ENCODE results near the gene PERM1. TPM values are rescaled to one million over a fixed set of nuclear protein-coding genes. Genes with fewer than 3 reads are reported as not detected.

PERM1 gene
- total and polyA plus RNA-seq, 2 of the 13 experiments (the other 11 are each of a cell fraction or from before 2014, with no cell fraction given): 0.04 to 0.29 TPM

DNA sequence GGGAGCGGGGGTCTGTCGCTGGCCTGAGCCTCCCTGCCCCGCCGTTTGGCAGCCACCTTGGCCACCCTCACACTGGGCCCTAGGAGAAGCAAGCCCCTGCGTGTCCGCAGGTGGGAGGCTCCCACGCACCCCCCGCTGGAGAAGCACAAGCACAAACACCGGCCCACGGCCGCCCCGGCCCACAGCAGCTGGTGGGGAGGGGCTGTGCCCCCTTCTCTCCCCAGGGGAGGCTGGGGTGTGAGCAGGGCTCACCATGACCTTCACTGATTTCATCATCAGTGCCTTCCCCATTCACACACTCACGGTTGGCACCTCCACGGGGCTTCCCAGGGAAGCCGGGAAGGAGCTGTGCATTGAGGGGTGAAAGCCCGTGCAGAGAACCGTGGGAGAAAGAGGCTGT is 45.9 kb upstream of the PERM1 start:
- no peak overlapping the region for H3K27ac ChIP-seq (ENCODE audit: extremely low read length, insufficient read depth, low read length)
- peaks cover 10% of the 10 kb centered on the region for H3K79me2 ChIP-seq (ENCODE audit: insufficient read depth, low read length)
- peaks cover 1 to 17% of the 10 kb centered on the region in 2 experiments; a peak in 4 of 5 replicates for H3K36me3 ChIP-seq (replicated peaks in 1 of 2; ENCODE audit: control insufficient read depth in 1 of 2, insufficient read depth in 2 of 2, low read length in 2 of 2)
- intact Hi-C loops (cut with micrococcal nuclease; ENCODE audit: unreplicated experiment): no loop called here
- no peaks in the 10 kb centered on the region for H3K9me3 ChIP-seq (ENCODE audit: low read length)
- FAIRE-seq (no peak), DNase-seq (ENCODE audit: low spot score) (no peak), ATAC-seq (no peak)
- no peak overlapping the region for H2AFZ ChIP-seq (ENCODE audit: low read length)
- CTCF ChIA-PET (ENCODE audit: low intra/inter-chr PET ratio, low total read pairs): no interaction called here
- 92% methylated on average over 5 of the region's 17 CpGs for WGBS (ENCODE audit: low lambda C conversion rate)
- POLR2A ChIA-PET: no interaction called here
- in situ Hi-C loops (cut with HindIII; ENCODE audit: extremely low pct_ligation_motif_present, low pct_unique_long_range_greater_than_20kb): no loop called here
- H3K4me2 ChIP-seq (ENCODE audit: low read depth, low read length): no peak overlapping the region
- H4K20me1 ChIP-seq (ENCODE audit: insufficient read depth, low read length): peaks cover 26% of the 10 kb centered on the region; the same call in 1 of the 2 replicates
- no TSS peak for BruUV-seq (replicated peaks)
- H3K27me3 ChIP-seq (ENCODE audit: control insufficient read depth in 1 of 2, insufficient read depth in 2 of 2, low read length in 2 of 2): no peaks in the 10 kb centered on the region
- H3K9ac ChIP-seq (ENCODE audit: insufficient read depth, low read depth, low read length): no peak overlapping the region
- H3K4me3 ChIP-seq (replicated peaks in 1 of 3; ENCODE audit: insufficient read depth in 1 of 3, low read depth in 2 of 3, low read length in 3 of 3): no peak overlapping the region
- peaks cover 46% of the 10 kb centered on the region for H3K4me1 ChIP-seq (ENCODE audit: insufficient read depth, low read length)
- TF ChIP-seq SRSF1 (optimal IDR thresholded peaks at IDR 0.05; ENCODE audit: low read depth, low read length) (no peak), ZNF383 (CRISPR knock-in tag; IDR thresholded peaks at IDR 0.05; ENCODE audit: borderline replicate concordance) (no peak), RARG (CRISPR knock-in tag; IDR thresholded peaks at IDR 0.05; ENCODE audit: low read depth) (no peak), MIER2 (CRISPR knock-in tag; IDR thresholded peaks at IDR 0.05) (no peak), ZKSCAN5 (CRISPR knock-in tag; IDR thresholded peaks at IDR 0.05) (no peak), MYNN (CRISPR knock-in tag; IDR thresholded peaks at IDR 0.05; ENCODE audit: low read depth) (no peak), MYC (CRISPR knock-in tag; IDR thresholded peaks at IDR 0.05; ENCODE audit: borderline replicate concordance) (no peak), TAF15 (IDR thresholded peaks at IDR 0.05; ENCODE audit: low read depth, low read length, poor library complexity, severe bottlenecking) (no peak), ZNF496 (CRISPR knock-in tag; IDR thresholded peaks at IDR 0.05; ENCODE audit: insufficient replicate concordance) (no peak), BCL3 (CRISPR knock-in tag; IDR thresholded peaks at IDR 0.05) (no peak), SKI (IDR thresholded peaks at IDR 0.05; ENCODE audit: partially characterized antibody) (no peak)
- TF ChIP-seq, protein P1, sequence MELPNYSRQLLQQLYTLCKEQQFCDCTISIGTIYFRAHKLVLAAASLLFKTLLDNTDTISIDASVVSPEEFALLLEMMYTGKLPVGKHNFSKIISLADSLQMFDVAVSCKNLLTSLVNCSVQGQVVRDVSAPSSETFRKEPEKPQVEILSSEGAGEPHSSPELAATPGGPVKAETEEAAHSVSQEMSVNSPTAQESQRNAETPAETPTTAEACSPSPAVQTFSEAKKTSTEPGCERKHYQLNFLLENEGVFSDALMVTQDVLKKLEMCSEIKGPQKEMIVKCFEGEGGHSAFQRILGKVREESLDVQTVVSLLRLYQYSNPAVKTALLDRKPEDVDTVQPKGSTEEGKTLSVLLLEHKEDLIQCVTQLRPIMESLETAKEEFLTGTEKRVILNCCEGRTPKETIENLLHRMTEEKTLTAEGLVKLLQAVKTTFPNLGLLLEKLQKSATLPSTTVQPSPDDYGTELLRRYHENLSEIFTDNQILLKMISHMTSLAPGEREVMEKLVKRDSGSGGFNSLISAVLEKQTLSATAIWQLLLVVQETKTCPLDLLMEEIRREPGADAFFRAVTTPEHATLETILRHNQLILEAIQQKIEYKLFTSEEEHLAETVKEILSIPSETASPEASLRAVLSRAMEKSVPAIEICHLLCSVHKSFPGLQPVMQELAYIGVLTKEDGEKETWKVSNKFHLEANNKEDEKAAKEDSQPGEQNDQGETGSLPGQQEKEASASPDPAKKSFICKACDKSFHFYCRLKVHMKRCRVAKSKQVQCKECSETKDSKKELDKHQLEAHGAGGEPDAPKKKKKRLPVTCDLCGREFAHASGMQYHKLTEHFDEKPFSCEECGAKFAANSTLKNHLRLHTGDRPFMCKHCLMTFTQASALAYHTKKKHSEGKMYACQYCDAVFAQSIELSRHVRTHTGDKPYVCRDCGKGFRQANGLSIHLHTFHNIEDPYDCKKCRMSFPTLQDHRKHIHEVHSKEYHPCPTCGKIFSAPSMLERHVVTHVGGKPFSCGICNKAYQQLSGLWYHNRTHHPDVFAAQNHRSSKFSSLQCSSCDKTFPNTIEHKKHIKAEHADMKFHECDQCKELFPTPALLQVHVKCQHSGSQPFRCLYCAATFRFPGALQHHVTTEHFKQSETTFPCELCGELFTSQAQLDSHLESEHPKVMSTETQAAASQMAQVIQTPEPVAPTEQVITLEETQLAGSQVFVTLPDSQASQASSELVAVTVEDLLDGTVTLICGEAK (IDR thresholded peaks at IDR 0.05): no peak
- TF ChIP-seq, protein P1 (CRISPR knock-in tag; IDR thresholded peaks at IDR 0.05): no peak
